Measurements from ENCODE around the gene GFM2.
"Not testable (repeated sequence)": the region's sequence is repeated elsewhere in the genome, so short reads cannot be mapped to it uniquely, and the experiment has no call there.

The GFM2 gene

DNA sequence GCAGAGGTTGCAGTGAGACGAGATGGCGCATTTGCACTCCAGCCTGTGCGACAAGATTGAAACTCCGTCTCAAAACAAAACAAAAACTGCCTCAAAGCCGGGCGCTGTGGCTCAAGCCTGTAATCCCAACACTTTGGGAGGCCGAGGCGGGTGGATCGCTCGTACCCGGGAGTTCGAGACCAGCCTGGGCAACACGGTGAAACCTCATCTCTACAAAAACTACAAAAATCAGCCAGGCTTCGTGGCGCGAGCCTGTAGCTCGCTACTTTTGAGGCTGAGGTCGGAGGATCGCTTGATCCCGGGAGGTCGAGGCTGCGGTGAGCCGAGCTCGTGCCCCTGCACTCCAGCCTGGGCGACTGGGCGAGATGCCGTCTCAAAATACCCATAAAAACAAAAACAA is 988 bp downstream of the GFM2 start:
- DNase-seq (ENCODE audit: low read depth): no peak
- in situ Hi-C loops (cut with HindIII; ENCODE audit: low sequenced_read_pairs): no loop called here
- TF ChIP-seq, protein P1, sequence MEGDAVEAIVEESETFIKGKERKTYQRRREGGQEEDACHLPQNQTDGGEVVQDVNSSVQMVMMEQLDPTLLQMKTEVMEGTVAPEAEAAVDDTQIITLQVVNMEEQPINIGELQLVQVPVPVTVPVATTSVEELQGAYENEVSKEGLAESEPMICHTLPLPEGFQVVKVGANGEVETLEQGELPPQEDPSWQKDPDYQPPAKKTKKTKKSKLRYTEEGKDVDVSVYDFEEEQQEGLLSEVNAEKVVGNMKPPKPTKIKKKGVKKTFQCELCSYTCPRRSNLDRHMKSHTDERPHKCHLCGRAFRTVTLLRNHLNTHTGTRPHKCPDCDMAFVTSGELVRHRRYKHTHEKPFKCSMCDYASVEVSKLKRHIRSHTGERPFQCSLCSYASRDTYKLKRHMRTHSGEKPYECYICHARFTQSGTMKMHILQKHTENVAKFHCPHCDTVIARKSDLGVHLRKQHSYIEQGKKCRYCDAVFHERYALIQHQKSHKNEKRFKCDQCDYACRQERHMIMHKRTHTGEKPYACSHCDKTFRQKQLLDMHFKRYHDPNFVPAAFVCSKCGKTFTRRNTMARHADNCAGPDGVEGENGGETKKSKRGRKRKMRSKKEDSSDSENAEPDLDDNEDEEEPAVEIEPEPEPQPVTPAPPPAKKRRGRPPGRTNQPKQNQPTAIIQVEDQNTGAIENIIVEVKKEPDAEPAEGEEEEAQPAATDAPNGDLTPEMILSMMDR (IDR thresholded peaks at IDR 0.05; ENCODE audit: low read depth, low read length, missing control alignments): no peak
- H3K4me3 ChIP-seq (ENCODE audit: low read depth, low read length): peak overlapping the region; percentile 96

DNA sequence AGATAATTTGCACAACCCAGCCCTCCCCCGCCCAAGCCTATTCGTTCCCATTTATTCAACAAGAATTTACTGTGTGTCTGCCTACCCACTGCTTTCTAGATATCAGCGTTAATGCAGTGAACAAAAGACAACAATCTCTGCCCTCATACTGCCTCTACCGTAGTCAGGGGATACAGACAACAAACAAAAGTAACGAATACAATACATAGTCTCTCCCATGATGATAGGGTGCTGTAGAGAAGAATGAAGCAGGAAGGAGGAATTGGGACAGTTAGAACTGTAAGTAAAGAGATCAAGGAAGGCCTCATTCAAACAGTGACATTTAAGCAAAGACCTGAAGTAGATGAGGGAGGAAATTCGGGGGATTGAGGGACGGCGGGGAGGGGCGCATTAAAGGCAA is 1.7 kb downstream of the GFM2 start:
- DNase-seq (ENCODE audit: low read depth): no peak
- in situ Hi-C loops (cut with HindIII; ENCODE audit: low sequenced_read_pairs): no loop called here
- TF ChIP-seq, protein P1 (IDR thresholded peaks at IDR 0.05; ENCODE audit: low read depth, low read length, missing control alignments): no peak
- peak overlapping the region; percentile 96 for H3K4me3 ChIP-seq (ENCODE audit: low read depth, low read length)

DNA sequence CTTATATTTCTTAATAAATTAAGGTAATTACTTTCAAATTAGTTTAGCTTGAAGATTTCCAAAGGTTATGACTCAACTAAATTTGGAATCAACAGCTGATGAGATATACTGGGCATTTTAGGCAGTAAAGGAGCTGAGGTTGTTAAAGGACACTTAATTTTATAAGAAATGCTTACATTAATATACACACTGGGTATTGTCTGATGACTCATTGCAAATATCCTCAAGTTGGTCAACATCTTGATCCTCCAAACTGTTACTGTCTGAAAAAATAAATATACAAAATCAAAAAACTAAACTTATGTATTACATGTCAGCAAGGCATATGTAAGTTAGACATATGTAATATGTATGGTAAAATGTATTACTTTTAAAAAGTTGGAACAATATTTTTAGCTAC is 3.4 kb downstream of the GFM2 start:
- no peak overlapping the region for H3K4me3 ChIP-seq (ENCODE audit: low read depth, low read length)
- TF ChIP-seq, protein P1 (IDR thresholded peaks at IDR 0.05; ENCODE audit: low read depth, low read length, missing control alignments): no peak
- DNase-seq (ENCODE audit: low read depth): no peak
- in situ Hi-C loops (cut with HindIII; ENCODE audit: low sequenced_read_pairs): no loop called here

DNA sequence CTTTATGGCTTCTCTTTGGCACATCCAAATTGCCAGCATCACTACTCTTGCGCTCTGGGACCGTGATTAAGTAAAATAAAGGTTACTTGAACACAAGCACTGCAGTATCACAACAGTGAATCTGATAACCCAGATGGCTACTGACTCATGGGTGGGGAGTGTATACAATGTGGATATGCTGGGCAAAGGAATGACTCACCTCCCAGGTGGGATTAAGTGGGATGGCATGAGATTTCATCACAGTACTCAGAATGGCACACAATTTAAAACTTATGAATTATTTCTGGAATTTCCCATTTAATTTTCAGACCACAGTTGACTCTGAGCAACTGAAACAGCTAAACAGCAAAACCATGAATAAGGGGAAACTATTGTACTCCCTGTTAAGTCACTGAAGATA is 4.3 kb downstream of the GFM2 start:
- in situ Hi-C loops (cut with HindIII; ENCODE audit: low sequenced_read_pairs): no loop called here
- TF ChIP-seq, protein P1 (IDR thresholded peaks at IDR 0.05; ENCODE audit: low read depth, low read length, missing control alignments): no peak
- DNase-seq (ENCODE audit: low read depth): no peak
- no peak overlapping the region for H3K4me3 ChIP-seq (ENCODE audit: low read depth, low read length)

DNA sequence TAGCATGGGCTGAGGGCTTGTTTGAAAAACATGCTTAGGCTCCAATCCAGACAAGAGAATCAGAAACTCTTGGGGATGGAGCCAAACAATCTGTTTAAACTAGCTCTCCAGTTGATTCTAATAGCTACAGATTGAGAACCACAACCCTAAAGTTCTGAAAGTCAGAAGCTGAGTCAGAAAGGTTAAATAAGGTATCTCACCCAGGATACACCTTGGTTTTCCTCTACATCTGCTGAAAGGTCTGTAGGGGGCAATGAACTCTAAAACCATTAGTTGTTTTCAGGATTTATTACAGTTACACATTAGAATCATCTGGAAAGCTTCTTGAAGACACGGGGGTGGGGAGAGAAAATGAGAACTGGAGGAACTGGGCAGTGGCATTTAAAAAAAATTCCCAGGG is 5.7 kb downstream of the GFM2 start:
- TF ChIP-seq, protein P1 (IDR thresholded peaks at IDR 0.05; ENCODE audit: low read depth, low read length, missing control alignments): no peak
- no peak overlapping the region for H3K4me3 ChIP-seq (ENCODE audit: low read depth, low read length)
- in situ Hi-C loops (cut with HindIII; ENCODE audit: low sequenced_read_pairs): no loop called here
- DNase-seq (ENCODE audit: low read depth): no peak

DNA sequence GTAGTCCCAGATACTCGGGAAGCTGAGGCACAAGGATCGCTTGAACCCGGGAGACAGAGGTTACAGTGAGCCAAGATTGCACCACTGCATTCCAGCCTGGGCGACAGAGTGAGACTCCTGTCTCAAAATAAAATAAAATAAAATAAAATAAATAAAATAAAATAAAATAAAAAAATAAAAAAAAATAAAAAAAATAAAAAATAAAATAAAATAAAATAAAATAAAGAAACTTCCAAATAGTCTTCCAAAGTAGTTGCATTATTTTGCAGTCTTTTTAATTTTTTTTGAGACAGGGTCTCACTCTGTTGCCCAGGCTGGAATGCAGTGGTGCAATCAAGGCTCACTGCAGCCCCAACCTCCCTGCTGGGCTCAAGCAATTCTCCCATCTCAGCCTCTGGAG is 18.2 kb downstream of the GFM2 start:
- DNase-seq (ENCODE audit: low read depth); H3K4me3 ChIP-seq (ENCODE audit: low read depth, low read length); in situ Hi-C loops (cut with HindIII; ENCODE audit: low sequenced_read_pairs): not testable (repeated sequence)

DNA sequence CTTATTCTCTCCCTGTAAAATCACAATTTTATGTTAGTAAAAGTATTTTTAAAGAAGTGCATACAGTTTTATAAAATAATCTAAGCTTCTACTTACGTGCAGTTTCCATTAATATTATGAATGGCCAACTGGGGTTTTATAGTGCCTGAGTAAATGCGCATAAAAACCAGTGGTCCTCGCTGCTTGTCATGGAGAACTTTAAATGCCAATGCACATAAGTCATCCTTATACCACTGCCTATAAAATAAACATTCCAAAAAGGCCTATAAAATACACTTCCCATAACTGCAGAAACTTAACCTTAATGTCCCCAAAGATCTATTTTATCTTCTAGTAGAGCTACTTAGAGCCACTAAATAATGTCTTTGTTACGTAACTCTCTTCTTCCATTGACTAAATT is 28.5 kb downstream of the GFM2 start:
- no peak overlapping the region for H3K4me3 ChIP-seq (ENCODE audit: low read depth, low read length)
- TF ChIP-seq, protein P1 (IDR thresholded peaks at IDR 0.05; ENCODE audit: low read depth, low read length, missing control alignments): no peak
- DNase-seq (ENCODE audit: low read depth): no peak
- in situ Hi-C loops (cut with HindIII; ENCODE audit: low sequenced_read_pairs): no loop called here
